HL-60 (cell line): ENCODE results near the gene PXK.

Source experiments
- DNase-seq, 2 experiments: peaks; one replicate each; pipeline ENCODE4 v3.0.0-alpha.2; 2010 to 2020; ENCODE audit warnings: low read depth in 1 of 2, low spot score in 1 of 2
- H3K27ac ChIP-seq: fragments of 250-450 bp; sonication (Bioruptor Pico); replicated peaks from 2 replicates; pipeline ENCODE4 v1.5.1; 2020; ENCODE audit warnings: mild to moderate bottlenecking, moderate library complexity
- H3K27me3 ChIP-seq: fragments of 250-450 bp; sonication (Bioruptor Pico); 2 replicates; pipeline ENCODE4 v1.5.1; 2021; ENCODE audit warnings: mild to moderate bottlenecking, moderate library complexity; ENCODE audit not compliant: insufficient read depth, poor library complexity, severe bottlenecking
- H3K4me3 ChIP-seq: replicated peaks from 2 replicates; pipeline ENCODE4 v1.5.1; 2011; ENCODE audit warnings: mild to moderate bottlenecking, control low read depth, low read length; ENCODE audit not compliant: insufficient read depth
- GABPA ChIP-seq: IDR thresholded peaks from 2 replicates; pipeline ENCODE4 v1.6.1; 2012; ENCODE audit warnings: low read depth
- POLR2AphosphoS5 ChIP-seq: IDR thresholded peaks from 2 replicates; pipeline ENCODE4 v1.6.1; 2012; ENCODE audit warnings: low read depth
- SPI1 ChIP-seq: IDR thresholded peaks from 2 replicates; pipeline ENCODE4 v1.6.1; 2012; ENCODE audit warnings: low read depth, mild to moderate bottlenecking, borderline replicate concordance
- TF ChIP-seq, protein P1 (sequence below): IDR thresholded peaks from 2 replicates; pipeline ENCODE4 v1.6.1; 2012; ENCODE audit warnings: low read depth; ENCODE audit not compliant: insufficient replicate concordance
- TF ChIP-seq, protein P2 (sequence below): IDR thresholded peaks from one replicate; pipeline ENCODE4 v1.5.1; 2011; ENCODE audit warnings: low read length, control low read depth, inconsistent platforms; ENCODE audit not compliant: insufficient read depth

PXK gene

DNA sequence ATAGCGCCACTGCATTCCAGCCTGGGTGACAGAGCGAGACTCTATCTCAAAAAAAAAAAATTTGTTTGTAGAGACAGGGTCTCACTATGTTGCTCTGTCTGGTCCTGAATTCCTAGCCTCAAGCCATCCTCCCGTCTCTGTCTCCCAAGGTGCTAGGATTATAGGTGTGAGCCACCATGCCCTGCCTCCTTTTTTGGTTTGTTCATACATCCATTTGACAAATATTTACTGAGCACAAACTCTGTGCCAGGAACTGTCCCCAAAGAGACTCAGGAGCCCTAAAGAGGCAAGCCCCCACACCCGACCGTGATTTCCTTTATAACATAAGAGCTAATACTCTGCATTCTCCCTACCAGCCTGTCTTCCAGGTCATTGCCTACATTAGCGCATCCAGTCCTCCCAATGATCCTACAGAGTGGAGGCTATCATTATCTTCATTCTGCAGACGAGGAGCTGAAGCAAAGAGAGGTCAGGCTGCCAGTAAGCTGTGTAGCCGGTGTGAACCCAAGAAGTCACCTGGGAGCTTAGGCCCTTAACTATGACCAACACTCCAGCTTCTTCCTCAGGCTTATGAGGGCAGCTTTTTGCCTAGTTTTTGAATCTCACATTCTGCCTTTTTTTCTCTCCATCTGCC is 6.3 kb upstream of the PXK start:
- no peaks in the 10 kb centered on the region for H3K27me3 ChIP-seq
- TF ChIP-seq POLR2AphosphoS5 (no peak), SPI1 (no peak), GABPA (no peak)
- TF ChIP-seq, protein P1, sequence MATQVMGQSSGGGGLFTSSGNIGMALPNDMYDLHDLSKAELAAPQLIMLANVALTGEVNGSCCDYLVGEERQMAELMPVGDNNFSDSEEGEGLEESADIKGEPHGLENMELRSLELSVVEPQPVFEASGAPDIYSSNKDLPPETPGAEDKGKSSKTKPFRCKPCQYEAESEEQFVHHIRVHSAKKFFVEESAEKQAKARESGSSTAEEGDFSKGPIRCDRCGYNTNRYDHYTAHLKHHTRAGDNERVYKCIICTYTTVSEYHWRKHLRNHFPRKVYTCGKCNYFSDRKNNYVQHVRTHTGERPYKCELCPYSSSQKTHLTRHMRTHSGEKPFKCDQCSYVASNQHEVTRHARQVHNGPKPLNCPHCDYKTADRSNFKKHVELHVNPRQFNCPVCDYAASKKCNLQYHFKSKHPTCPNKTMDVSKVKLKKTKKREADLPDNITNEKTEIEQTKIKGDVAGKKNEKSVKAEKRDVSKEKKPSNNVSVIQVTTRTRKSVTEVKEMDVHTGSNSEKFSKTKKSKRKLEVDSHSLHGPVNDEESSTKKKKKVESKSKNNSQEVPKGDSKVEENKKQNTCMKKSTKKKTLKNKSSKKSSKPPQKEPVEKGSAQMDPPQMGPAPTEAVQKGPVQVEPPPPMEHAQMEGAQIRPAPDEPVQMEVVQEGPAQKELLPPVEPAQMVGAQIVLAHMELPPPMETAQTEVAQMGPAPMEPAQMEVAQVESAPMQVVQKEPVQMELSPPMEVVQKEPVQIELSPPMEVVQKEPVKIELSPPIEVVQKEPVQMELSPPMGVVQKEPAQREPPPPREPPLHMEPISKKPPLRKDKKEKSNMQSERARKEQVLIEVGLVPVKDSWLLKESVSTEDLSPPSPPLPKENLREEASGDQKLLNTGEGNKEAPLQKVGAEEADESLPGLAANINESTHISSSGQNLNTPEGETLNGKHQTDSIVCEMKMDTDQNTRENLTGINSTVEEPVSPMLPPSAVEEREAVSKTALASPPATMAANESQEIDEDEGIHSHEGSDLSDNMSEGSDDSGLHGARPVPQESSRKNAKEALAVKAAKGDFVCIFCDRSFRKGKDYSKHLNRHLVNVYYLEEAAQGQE = no peak
- TF ChIP-seq, protein P2, sequence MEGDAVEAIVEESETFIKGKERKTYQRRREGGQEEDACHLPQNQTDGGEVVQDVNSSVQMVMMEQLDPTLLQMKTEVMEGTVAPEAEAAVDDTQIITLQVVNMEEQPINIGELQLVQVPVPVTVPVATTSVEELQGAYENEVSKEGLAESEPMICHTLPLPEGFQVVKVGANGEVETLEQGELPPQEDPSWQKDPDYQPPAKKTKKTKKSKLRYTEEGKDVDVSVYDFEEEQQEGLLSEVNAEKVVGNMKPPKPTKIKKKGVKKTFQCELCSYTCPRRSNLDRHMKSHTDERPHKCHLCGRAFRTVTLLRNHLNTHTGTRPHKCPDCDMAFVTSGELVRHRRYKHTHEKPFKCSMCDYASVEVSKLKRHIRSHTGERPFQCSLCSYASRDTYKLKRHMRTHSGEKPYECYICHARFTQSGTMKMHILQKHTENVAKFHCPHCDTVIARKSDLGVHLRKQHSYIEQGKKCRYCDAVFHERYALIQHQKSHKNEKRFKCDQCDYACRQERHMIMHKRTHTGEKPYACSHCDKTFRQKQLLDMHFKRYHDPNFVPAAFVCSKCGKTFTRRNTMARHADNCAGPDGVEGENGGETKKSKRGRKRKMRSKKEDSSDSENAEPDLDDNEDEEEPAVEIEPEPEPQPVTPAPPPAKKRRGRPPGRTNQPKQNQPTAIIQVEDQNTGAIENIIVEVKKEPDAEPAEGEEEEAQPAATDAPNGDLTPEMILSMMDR = no peak
- H3K4me3 ChIP-seq = no peak overlapping the region
- no peak for DNase-seq
- no peak overlapping the region for H3K27ac ChIP-seq

DNA sequence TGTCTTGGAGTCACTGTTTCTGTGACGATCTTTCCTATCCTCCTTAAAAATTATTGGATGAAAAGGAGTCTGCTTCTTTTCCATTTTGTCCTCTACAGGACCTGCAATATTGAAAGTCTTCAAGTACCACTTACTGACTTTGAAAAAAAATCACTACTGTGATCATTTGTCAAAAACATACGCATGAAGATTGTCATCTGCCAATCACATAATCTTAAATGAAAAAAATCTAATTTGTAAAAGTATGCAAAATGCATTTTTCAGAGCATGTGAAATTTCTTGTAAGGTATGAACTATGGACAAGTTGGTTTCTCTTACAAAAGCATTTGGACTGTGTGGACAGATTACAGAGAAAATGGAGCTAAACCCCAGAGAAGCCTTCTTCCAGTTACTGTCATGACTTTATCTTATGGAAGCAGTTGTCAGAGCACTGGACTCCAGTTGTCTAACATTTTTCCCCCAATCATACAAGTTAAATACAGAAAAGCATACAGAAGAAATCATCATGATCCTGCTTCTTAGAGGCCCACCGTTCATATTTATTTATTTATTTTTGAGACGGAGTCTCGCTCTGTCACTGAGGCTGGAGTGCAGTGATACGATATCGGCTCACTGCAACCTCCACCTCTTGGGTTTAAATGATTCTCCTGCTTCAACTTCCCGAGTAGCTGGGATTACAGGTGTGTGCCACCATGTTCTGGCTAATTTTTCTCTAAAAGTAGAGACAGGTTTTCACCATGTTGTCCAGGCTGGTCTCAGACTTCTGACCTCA is 3.4 kb upstream of the PXK start:
- no peak overlapping the region for H3K4me3 ChIP-seq
- TF ChIP-seq POLR2AphosphoS5 (no peak), GABPA (no peak), SPI1 (no peak)
- TF ChIP-seq, protein P1 = no peak
- TF ChIP-seq, protein P2 = no peak
- DNase-seq = no peak
- H3K27me3 ChIP-seq = no peaks in the 10 kb centered on the region
- no peak overlapping the region for H3K27ac ChIP-seq

DNA sequence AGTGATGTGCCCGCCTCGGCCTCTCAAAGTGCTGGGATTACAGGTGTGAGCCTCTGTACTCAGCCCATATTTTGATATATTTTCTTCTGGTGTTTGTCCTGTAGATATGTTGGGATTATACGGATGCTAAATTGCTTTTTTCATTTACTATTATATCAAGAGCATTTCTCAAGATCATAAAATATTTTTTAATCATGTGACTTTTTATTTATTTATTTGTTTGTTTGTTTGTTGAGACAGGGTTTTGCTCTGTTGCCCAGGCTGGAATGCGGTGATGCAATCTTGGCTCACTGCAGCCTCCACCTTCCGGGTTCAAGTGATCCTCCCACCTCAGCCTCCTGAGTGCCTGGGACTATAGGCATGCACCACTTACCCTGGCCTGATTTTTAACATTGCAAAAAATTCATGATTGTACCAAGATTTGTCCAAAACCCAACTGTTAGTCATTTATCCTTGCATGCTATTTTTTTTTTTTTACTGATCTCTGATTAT is 2.7 kb upstream of the PXK start:
- no peak for DNase-seq
- Histone ChIP-seq H3K4me3 (no peak overlapping the region), H3K27me3 (no peaks in the 10 kb centered on the region), H3K27ac (no peak overlapping the region)
- TF ChIP-seq POLR2AphosphoS5 (no peak), SPI1 (no peak), GABPA (no peak)
- TF ChIP-seq, protein P2 = no peak
- TF ChIP-seq, protein P1 = no peak
